Measurements from ENCODE around the gene FUT8.
"Not testable (repeated sequence)": the region's sequence is repeated elsewhere in the genome, so short reads cannot be mapped to it uniquely, and the experiment has no call there.

The FUT8 gene

DNA sequence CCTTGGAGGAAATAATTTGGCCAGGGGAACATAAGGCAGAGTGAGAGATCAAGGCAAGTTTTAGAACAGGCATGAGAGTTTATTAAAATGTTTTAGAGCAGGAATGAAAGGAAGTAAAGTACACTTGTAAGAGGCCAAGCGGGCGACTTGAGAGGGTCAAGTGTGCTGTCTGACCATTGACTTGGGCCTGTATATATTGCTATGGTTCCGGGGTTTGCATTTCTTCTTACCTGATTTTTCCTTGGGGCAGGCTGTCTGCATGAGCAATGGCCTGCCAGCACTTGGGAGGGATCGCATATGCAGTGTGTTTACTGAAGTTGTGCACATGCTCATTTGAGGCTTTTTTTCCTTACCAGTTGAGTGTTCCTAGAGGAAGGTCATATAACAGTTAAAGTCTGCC, 214.8 kb downstream of the FUT8 start:
- no peak for DNase-seq

DNA sequence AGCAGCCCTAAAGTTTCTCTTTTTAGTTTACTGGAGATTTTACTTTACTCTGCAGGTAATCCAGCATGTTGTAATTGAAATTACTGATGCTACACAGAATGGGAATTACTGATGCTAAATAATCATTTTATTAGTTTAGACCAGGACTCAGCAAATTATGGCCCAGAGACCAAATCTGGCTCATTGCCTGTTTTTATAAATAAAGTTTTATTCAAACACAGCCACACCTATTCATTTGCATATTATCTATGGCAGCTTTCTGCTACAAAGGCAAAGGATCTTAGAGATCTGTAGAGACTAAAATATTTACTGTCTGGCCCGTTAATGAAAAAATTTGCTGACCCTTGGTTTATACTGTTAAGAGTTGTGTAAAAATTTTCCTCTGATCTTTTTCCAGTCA, 216.1 kb downstream of the FUT8 start:
- DNase-seq = no peak

DNA sequence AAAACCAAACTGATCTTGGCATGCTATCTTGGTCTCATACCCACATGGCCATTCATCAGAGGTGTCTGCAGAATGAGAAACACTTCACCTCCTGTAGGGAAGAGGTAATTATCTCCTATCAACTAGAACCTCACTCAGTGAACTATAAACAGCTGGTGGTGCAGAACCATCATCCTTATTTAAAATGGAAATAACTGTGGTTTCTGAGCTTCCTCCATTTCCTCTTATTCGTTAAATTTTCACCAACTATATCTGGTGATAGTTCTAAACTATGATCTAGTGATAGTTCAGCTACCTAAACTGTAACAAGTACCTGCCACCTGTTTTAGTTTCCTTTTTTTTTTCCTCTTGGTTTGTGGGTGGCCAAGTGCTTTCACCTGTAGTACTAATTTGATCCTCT, 218.5 kb downstream of the FUT8 start:
- no peak for DNase-seq

DNA sequence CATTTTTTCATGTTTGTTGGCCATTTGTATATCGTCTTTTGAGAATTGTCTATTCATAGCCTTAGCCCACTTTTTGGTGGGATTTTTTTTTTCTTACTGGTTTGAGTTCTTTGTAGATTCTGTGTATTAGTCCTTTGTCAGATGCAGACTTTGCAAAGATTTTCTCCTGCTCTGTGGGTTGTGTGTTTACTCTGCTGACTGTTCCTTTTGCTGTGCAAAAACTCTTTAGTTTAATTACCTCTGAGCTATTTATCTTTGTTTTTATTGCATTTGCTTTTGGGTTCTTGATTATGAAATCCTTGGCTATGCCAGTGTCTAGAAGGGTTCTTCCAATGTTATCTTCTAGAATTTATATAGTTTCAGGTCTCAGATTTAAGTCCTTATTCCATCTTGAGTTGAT, 220.0 kb downstream of the FUT8 start:
- no peak for DNase-seq

DNA sequence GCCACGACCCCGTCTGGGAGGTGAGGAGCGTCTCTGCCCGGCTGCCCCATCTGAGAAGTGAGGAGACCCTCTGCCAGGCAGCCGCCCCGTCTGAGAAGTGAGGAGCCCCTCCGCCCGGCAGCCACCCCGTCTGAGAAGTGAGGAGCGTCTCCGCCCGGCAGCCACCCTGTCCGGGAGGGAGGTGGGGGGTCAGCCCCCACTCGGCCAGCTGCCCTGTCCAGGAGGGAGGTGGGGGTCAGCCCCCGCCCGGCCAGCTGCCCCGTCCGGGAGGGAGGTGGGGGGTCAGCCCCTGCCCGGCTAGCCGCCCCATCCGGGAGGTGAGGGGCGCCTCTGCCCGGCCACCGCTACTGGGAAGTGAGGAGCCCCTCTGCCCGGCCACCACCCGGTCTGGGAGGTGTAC, 221.1 kb downstream of the FUT8 start:
- not testable (repeated sequence) for DNase-seq

DNA sequence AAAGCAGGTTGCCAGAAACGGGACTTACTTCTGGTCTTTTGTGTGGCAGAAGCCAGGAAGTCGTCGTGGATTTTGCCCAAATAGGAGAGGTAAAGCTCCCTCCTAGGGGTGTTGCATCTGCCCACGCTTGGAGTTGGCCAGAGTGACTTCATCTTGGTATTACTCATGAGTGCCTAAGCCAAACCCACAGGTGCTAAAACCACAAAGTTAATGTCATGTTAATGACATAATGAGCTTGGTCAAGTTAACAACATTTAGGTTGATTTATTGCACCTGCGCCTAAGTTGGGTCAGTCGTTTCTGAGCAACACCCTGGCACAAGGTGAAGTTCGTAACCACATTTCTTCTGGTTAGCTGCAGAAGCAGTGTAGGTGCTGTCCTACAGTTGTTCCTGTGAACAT, 225.2 kb downstream of the FUT8 start:
- DNase-seq = no peak

DNA sequence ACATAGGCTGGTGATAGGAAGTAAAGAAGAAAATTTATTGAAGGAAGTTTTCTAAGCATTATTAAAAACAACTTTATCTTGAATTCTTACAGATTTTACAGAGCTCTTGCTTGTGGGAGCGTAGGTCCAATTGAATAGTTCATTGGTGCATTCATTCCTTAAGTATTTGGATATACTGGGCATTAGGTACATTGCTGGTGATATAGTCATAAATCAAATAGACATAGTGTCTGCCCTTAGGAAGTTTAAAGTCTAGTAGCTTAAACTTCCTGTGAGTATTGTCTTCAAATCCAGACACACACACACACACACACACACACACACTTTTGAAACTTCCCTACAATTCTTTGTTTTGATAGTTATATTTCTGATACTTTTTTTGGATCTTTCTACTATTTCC, 226.7 kb downstream of the FUT8 start:
- no peak for DNase-seq

DNA sequence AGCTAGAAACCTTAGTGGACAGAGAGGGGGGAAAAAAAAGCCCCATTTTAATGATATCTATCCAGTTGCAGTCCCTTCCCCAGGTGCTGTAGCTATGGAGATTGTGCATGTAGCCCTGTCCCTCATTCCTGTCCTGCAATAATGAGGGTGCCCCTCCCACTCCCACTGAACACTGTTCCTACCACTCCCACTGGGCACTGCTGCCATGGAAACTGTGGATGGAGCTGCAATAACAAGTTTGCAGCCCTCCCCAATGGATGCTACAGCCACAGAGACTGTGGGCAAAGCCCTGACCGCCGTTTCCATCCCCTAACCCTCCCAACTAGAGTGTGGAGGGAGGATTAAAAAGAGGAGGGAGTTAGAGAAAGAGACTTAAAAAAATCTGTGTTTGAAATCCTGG, 238.3 kb downstream of the FUT8 start:
- DNase-seq = no peak

DNA sequence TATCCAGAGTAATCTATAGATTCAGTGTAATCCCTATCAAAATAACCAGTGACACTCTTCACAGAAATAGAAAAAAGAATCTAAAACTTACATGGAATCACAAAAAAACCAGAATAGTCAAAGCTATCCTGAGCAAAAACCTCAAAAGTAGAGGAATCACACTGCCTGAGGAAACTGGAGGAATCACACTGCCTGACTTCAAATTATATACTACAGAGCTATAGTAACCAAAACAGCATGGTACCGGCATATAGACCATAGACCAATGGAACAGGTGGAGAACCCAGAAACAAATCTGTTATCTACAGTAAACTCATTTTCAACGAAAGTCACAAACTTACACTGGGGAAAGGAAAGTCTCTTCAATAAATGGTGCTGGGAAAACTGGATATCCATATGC, 244.0 kb downstream of the FUT8 start:
- no peak for DNase-seq

DNA sequence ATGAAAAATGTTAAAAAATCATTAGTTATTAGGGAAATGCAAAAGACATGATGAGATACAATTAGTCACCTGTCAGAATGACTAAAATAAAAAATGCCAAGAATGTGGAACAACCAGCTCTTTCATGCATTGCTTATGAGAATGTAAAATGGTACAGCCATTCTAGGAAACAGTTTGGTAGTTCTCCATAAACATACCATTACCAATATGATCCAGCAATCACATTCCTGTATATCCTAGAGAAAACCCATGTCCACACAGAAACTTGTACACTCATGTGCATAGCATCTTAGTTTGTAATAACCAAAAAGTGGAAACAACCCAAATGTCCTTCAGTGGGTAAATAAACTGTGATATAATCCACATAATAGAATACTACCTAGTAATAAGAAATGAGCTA, 245.7 kb downstream of the FUT8 start:
- DNase-seq = no peak

DNA sequence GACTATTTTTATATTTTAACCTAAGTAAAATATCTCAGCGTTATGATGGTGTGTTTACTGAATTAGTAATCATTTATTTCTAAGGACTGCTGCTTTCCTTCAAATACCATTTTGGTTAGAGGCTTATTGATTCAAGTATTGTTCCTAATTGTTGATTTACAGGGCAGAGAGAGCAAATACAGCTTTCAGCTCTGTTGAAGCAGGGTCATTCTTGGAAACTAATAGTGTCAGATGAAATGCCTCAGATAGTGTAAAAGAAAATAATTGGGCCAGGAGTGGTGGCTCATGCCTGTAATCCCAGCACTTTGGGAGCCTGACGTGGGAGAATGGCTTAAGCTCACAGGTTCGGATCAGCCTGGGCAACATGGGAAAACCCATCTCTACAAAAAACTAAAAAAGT, 249.3 kb downstream of the FUT8 start:
- DNase-seq = no peak

DNA sequence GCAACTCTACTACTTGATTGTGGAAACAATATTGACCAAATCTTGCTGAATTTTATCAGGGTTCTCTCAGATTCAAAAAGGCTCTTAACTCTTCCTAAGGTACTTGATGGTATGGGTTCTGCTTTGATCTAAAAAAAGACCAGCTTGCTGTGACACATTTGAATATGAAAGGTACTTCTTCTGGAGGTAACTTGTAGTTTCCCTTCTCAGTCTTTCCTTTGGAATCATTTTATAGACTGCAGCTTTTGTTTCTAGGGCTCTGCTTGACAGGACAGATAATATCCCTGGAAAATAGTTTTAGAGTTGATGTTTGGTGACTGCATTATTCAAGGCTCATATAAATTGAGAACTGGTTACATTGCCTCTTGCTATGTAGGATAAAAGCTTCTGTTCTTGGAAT, 251.9 kb downstream of the FUT8 start:
- no peak for DNase-seq

DNA sequence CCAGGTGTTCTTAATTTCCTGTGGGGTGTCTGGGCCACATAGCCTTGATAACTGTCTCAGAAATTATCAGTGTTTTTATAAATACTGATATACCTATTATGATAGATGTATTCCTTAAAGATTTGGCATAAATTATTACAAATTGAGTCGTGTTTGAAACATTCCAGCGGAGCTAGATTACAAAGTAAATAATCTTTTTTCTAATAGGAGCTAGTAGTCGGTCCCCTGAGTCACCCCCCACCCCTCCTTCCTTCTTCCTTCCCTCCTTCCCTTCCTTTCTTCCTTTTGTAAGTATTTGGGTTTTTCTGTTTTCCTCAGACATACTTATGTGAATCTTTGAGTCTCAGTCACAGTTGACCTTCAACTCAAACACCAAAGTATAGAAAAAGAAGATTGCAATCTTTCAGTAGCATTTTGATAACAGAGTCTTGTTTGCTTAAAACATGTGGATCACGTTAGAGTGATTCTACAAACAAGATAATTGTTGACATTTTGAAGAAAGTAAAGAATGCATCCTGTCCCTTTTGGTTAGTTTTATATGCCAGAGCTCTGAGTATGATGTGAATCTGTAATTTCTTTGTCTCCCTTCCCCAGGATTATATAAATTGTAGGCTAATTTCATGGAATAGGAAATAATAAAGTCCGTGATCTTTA, 264.0 kb downstream of the FUT8 start:
- DNase-seq = no peak

DNA sequence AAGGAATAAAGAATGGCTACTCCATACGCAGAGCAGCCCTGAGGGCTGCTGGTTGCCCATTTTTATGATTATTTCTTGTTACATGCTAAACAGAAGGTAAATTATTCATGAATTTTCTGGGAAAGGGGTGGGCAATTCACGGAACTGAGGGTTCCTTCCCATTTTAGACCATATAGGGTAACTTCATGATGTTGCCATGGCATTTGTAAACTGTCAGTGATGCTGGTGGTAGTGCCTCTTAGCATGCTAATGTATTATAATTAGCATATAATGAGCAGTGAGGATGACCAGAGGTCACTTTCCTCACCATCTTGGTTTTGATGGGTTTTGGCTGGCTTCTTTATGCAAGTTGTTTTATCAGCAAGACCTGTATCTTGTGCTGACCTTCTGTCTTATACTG, 273.0 kb downstream of the FUT8 start:
- no peak for DNase-seq

DNA sequence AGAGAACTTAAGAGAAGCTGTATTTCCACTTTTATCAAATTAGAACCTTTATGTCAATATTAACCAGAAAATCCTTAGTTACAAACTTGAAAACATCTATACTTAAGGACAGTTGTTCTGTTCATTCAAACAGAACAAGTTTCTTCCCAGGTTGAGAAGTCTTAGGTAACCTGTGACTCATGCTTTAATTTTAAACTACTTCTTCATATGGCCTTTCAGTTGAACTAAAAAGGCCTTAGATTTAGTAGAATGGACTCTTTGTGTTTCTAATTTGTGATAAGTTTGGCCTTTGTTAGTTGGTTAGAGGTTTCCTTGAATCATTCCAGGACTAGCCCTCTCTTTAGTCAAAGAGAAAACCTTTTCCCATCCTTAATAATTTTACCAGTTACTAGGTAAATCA, 274.2 kb downstream of the FUT8 start:
- no peak for DNase-seq

DNA sequence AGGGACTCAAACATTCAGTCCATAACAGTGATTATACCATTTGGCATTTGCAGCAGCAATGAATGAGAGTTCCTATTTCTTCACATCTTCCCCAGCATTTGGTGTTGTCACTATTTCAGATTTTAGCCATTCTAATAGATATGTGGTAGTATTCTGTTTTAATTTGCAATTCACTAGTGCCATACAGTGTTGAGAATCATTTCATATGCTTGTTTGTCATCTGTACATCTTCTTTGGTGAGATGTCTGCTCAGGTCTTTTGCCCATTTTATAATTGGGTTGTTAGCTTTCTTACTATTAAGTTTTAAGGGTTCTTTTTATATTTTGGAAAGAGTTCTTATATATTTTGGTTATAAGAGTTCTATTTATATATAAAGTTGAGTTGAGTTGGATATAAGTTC, 276.5 kb downstream of the FUT8 start:
- no peak for DNase-seq

DNA sequence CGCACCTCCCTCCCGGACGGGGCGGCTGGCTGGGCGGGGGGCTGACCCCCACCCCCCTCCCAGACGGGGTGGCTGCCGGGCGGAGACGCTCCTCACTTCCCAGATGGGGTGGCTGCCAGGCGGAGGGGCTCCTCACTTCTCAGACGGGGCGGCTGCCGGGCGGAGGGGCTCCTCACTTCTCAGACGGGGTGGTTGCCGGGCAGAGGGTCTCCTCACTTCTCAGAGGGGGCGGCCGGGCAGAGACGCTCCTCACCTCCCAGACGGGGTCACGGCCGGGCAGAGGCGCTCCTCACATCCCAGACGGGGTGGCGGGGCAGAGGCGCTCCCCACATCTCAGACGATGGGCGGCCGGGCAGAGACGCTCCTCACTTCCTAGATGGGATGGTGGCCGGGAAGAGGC, 280.0 kb downstream of the FUT8 start:
- not testable (repeated sequence) for DNase-seq

DNA sequence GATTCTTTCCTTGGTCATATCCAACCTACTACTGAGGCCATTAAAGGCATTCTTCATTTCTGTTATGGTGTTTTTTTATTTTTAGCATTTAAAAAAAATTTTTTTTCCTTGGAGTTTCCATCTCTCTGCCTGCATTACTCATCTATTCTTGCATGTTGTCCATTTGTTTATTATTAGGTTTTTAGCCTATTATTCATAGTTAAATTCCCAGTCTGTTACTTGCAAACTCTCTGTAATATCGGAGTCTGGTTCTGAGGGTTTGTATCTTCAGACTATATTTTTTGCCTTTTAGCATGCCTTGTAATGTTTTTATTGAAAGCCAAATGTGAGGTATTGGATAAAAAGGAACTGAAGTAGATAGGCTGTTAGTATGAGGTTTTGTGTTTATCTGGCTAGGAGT, 284.3 kb downstream of the FUT8 start:
- no peak for DNase-seq

DNA sequence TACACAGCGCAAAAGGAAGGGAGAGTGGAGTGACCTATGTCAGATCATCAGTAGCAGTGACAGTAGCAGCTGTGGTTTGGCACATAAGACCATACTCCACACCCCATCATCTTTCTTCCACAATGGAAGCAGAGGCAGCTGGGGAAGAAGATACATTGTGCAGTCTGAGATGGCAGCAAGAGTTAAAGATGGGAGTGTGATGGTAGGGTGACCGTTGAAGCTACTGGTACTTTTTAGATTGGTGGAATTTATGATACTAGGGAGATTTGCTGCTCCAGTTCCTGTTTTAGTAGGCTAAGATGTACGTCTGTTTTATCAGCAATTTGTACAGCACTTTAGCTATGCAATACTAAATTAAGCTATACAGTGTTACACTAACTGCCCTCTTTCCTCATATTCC, 291.0 kb downstream of the FUT8 start:
- DNase-seq = no peak

DNA sequence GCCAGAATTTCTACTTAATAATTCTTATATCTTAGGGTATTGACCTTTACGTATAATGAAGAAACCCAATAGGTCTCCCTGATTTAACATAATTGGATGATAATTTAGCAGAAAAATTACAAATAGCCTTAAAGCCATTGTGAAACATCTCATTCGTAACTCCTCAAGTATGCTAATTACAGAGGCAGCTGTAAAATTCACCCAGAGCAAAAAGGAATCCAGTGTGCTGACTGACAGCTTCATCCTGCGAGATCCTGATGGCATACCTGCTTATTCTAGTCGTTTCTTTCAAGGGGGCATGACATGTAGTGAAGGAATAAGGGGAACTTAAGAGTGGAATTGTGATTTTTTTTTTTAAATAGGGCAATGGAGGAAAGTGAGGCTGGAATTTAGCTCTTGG, 291.5 kb downstream of the FUT8 start:
- no peak for DNase-seq

DNA sequence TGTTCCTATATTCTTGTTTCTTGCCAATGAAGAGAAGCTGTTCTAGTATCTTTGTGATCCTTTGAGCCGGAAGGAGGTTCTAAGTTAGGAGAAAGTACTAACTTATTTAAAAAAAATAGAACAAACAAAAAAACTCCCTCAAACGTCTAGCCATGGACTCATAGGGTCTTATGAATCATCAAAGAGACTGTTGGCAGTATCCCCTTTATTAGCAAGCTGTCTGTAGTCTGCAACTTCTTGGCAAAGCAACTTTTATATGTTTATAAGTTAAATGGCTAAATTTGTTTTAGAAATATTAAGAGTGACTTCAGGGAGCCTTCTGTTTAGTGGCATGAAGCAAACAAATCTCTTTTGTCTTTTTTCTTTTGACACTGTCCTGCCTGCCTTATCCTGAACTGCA, 291.9 kb downstream of the FUT8 start:
- DNase-seq = no peak

DNA sequence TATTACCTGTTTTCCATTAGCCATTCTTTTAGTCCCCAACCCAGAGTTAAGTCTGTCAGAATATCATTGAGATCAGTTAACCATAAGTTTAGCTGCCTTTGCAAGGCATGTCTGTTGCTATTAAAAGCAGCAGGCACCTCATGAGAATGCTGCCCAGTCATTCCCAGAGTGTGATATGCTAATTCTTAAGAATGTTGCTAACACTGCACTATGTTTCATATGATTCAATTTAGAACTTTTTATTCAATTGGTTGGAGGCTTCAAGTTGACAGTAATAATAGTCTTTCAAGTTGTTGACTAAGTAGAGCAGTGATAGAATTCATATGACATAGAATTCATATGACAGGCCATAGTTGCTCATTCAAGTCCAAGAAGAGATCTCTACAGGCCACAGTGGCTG, 292.3 kb downstream of the FUT8 start:
- no peak for DNase-seq

DNA sequence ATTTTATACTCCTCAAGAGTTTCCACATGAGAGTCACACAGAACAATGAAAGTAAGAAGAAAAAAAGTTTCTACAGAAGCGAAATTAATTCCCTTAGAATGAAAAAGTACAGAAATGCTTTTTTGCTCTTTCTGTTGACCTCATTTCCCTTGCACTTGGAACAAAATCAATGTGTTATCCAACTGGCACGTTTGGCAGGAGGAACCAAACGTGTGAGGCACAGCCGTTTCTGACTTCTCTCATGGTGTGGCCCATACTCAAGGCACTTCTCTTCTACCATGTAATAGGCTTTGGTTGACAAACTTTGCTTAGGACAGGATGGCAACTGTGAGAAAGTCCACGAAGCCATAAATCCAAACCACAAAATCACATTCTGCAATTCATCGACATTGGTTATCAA, 297.0 kb downstream of the FUT8 start:
- DNase-seq = no peak

DNA sequence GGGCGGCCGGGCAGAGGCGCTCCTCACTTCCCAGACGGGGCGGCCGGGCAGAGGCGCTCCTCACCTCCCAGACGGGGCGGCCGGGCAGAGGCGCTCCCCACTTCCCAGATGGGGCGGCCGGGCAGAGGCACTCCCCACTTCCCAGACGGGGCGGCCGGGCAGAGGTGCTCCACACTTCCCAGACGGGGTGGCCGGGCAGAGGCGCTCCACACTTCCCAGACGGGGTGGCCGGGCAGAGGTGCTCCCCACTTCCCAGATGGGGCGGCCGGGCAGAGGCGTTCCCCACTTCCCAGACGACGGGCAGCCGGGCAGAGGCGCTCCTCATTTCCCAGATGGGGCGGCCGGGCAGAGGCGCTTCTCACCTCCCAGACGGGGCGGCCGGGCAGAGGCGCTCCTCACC, 304.3 kb downstream of the FUT8 start:
- not testable (repeated sequence) for DNase-seq

DNA sequence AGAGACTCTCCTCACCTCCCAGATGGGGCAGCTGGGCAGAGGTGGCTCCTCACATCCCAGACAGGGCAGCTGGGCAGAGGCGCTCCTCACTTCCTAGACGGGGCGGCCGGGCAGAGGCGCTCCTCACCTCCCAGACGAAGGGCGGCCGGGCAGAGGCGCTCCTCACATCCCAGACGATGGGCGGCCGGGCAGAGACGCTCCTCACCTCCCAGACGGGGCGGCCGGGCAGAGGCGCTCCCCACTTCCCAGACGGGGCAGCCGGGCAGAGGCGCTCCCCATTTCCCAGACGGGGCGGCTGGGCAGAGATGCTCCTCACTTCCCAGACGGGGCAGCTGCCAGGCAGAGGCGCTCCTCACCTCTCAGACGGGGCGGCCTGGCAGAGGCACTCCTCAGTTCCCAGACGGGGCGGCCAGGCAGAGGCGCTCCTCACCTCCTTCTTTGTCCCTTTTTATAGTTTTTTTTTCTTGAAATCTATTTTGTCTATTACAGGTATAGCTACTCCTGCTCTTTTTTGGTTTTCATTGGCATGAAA, 304.9 kb downstream of the FUT8 start:
- not testable (repeated sequence) for DNase-seq

DNA sequence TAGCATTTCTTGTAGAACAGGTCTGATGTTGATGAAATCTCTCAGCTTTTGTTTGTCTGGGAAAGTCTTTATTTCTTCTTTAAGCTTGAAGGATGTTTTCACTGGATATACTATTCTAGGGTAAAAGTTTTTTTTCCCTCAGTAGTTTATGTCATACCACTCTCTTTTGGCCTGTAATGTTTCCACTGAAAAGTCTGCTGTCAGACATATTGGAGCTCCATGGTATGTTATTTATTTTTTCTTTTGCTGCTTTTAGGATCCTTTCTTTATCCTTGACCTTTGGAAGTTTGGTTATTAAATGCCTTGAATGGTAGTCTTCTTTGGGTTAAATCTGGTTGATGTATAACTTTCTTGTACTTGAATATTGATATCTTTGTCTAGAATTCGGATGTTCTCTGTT, 306.1 kb downstream of the FUT8 start:
- no peak for DNase-seq

Measured in cortex of kidney (tissue), 1 donor.